Brain microvascular endothelial cell (primary cell): Measurements from ENCODE around the gene GZMM.

Source experiments
- DNase-seq: peaks from one replicate; pipeline ENCODE4 v3.0.0-alpha.2; 2020
- H3K27ac ChIP-seq: fragments of 250-450 bp; sonication (Bioruptor Pico); 2 replicates; pipeline ENCODE4 v1.5.1; 2020; ENCODE audit warnings: mild to moderate bottlenecking, moderate library complexity
- H3K27me3 ChIP-seq: fragments of 250-450 bp; sonication (Bioruptor Pico); replicated peaks from 2 replicates; pipeline ENCODE4 v1.5.1; 2020; ENCODE audit warnings: mild to moderate bottlenecking
- H3K36me3 ChIP-seq: fragments of 250-450 bp; sonication (Bioruptor Pico); replicated peaks from 2 replicates; pipeline ENCODE4 v1.5.1; 2020; ENCODE audit warnings: mild to moderate bottlenecking
- H3K4me3 ChIP-seq: 2 replicates; pipeline ENCODE4 v1.5.1; 2011; ENCODE audit warnings: low read depth, mild to moderate bottlenecking, control low read depth, low read length, moderate library complexity
- CTCF ChIP-seq: IDR thresholded peaks from 2 replicates; pipeline ENCODE4 v1.5.1; 2011; ENCODE audit warnings: low read depth, mild to moderate bottlenecking, moderate library complexity, low read length, control low read depth, inconsistent platforms; ENCODE audit errors: missing control alignments
- in situ Hi-C: cut with HindIII; loops from 2 replicates; pipeline ENCODE4 v1.10.0; 2017; ENCODE audit warnings: low sequenced_read_pairs, low pct_ligation_motif_present

Gene GZMM

GRCh38 chr19:496986-497385 is 46.9 kb upstream of the GZMM start:
- H3K27me3 ChIP-seq: peaks cover 19% of the 10 kb centered on the region
- in situ Hi-C loops: no loop called here
- TF ChIP-seq CTCF: no peak
- H3K36me3 ChIP-seq: no peaks in the 10 kb centered on the region
- H3K27ac ChIP-seq: no peak overlapping the region
- DNase-seq: no peak
- no peak overlapping the region for H3K4me3 ChIP-seq

GRCh38 chr19:497491-497868 is 46.4 kb upstream of the GZMM start:
- in situ Hi-C loops: no loop called here
- no peak for DNase-seq
- no peak overlapping the region for H3K4me3 ChIP-seq
- H3K27ac ChIP-seq: no peak overlapping the region
- TF ChIP-seq CTCF: no peak
- no peaks in the 10 kb centered on the region for H3K36me3 ChIP-seq
- H3K27me3 ChIP-seq: peaks cover 19% of the 10 kb centered on the region

- Histone ChIP-seq H3K36me3 (no peaks in the 10 kb centered on the region), H3K27me3 (peaks cover 19% of the 10 kb centered on the region), H3K4me3 (no peak overlapping the region), H3K27ac (no peak overlapping the region)
- in situ Hi-C loops: no loop called here
- DNase-seq: no peak
- TF ChIP-seq CTCF: no peak
Measured at GRCh38 chr19:497869-498510, 45.9 kb upstream of the GZMM start.

GRCh38 chr19:498511-498891 is 45.4 kb upstream of the GZMM start:
- H3K36me3 ChIP-seq: no peaks in the 10 kb centered on the region
- in situ Hi-C loops: no loop called here
- H3K27ac ChIP-seq: no peak overlapping the region
- no peak overlapping the region for H3K4me3 ChIP-seq
- no peak for DNase-seq
- TF ChIP-seq CTCF: no peak
- H3K27me3 ChIP-seq: peaks cover 19% of the 10 kb centered on the region

- Histone ChIP-seq H3K4me3 (no peak overlapping the region), H3K36me3 (no peaks in the 10 kb centered on the region), H3K27ac (no peak overlapping the region), H3K27me3 (peaks cover 19% of the 10 kb centered on the region)
- no peak for TF ChIP-seq CTCF
- in situ Hi-C loops: no loop called here
- DNase-seq: no peak
Measured at GRCh38 chr19:498977-499623, 44.8 kb upstream of the GZMM start.

- no peak for DNase-seq
- no peak for TF ChIP-seq CTCF
- Histone ChIP-seq H3K27ac (no peak overlapping the region), H3K27me3 (peaks cover 15% of the 10 kb centered on the region), H3K4me3 (no peak overlapping the region), H3K36me3 (no peaks in the 10 kb centered on the region)
- in situ Hi-C loops: no loop called here
Measured at GRCh38 chr19:501646-502045, 42.2 kb upstream of the GZMM start.
